ENCODE results near the gene UPP2. TPM values are rescaled to one million over a fixed set of nuclear protein-coding genes. Genes with fewer than 3 reads are reported as not detected.

Gene UPP2
- polyA plus RNA-seq, 1 donor from 2014 or later: 0.12 TPM

DNA sequence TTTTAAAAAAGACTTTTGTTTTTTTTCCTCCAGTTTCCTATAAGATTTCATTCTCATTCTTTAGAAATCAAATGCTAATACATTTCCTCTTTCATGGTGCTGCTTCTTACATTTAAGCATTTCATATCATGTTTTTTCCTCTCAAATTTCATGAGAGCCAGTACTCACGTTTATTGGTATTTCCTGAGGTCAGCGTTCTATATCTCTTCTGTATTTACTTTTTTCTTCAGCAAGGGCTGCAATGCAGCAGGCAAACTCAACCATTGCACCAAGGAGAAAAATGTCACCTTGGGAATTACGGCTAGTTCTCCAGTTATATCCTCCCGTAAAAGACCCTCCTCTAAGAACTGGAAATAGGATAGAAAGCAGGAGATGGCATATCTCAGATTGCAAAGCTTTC, 32.4 kb downstream of the UPP2 start:
- no peaks in the 10 kb centered on the region for H3K79me2 ChIP-seq (replicated peaks; ENCODE audit: insufficient read depth, low read length)
- no peak for TF ChIP-seq SMC3 (conservative IDR thresholded peaks at IDR 0.05; ENCODE audit: poor library complexity)
- TF ChIP-seq EP300 (conservative IDR thresholded peaks at IDR 0.05; ENCODE audit: poor library complexity, severe bottlenecking): no peak
- TF ChIP-seq, protein P1, sequence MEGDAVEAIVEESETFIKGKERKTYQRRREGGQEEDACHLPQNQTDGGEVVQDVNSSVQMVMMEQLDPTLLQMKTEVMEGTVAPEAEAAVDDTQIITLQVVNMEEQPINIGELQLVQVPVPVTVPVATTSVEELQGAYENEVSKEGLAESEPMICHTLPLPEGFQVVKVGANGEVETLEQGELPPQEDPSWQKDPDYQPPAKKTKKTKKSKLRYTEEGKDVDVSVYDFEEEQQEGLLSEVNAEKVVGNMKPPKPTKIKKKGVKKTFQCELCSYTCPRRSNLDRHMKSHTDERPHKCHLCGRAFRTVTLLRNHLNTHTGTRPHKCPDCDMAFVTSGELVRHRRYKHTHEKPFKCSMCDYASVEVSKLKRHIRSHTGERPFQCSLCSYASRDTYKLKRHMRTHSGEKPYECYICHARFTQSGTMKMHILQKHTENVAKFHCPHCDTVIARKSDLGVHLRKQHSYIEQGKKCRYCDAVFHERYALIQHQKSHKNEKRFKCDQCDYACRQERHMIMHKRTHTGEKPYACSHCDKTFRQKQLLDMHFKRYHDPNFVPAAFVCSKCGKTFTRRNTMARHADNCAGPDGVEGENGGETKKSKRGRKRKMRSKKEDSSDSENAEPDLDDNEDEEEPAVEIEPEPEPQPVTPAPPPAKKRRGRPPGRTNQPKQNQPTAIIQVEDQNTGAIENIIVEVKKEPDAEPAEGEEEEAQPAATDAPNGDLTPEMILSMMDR (IDR thresholded peaks at IDR 0.05; ENCODE audit: poor library complexity, severe bottlenecking): no peak
- TF ChIP-seq, protein P2, sequence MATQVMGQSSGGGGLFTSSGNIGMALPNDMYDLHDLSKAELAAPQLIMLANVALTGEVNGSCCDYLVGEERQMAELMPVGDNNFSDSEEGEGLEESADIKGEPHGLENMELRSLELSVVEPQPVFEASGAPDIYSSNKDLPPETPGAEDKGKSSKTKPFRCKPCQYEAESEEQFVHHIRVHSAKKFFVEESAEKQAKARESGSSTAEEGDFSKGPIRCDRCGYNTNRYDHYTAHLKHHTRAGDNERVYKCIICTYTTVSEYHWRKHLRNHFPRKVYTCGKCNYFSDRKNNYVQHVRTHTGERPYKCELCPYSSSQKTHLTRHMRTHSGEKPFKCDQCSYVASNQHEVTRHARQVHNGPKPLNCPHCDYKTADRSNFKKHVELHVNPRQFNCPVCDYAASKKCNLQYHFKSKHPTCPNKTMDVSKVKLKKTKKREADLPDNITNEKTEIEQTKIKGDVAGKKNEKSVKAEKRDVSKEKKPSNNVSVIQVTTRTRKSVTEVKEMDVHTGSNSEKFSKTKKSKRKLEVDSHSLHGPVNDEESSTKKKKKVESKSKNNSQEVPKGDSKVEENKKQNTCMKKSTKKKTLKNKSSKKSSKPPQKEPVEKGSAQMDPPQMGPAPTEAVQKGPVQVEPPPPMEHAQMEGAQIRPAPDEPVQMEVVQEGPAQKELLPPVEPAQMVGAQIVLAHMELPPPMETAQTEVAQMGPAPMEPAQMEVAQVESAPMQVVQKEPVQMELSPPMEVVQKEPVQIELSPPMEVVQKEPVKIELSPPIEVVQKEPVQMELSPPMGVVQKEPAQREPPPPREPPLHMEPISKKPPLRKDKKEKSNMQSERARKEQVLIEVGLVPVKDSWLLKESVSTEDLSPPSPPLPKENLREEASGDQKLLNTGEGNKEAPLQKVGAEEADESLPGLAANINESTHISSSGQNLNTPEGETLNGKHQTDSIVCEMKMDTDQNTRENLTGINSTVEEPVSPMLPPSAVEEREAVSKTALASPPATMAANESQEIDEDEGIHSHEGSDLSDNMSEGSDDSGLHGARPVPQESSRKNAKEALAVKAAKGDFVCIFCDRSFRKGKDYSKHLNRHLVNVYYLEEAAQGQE (IDR thresholded peaks at IDR 0.05; ENCODE audit: borderline replicate concordance): no peak
- TF ChIP-seq RAD21 (conservative IDR thresholded peaks at IDR 0.05): no peak
- no peak for TF ChIP-seq MXI1 (conservative IDR thresholded peaks at IDR 0.05; ENCODE audit: poor library complexity, severe bottlenecking)
- TF ChIP-seq TAF1 (IDR thresholded peaks at IDR 0.05; ENCODE audit: low read depth): no peak
- no peak overlapping the region for H3K27ac ChIP-seq (ENCODE audit: low read length)
- no peak overlapping the region for H2AFZ ChIP-seq (ENCODE audit: low read depth, low read length)
- H3K27me3 ChIP-seq (ENCODE audit: insufficient read depth, low read depth, low read length): no peaks in the 10 kb centered on the region
- H3F3A ChIP-seq (ENCODE audit: insufficient read depth, low read length, poor library complexity, severe bottlenecking): no peaks in the 10 kb centered on the region
- no peaks in the 10 kb centered on the region for H3K9me3 ChIP-seq (ENCODE audit: low read length)
- H4K20me1 ChIP-seq (ENCODE audit: insufficient read depth): no peaks in the 10 kb centered on the region
- H3K36me3 ChIP-seq (ENCODE audit: insufficient read depth, low read length): no peaks in the 10 kb centered on the region
- H3K9me2 ChIP-seq (ENCODE audit: insufficient read depth, low read length): no peaks in the 10 kb centered on the region
- no peak overlapping the region for H3K4me2 ChIP-seq (ENCODE audit: low read length)
- H3K9ac ChIP-seq (ENCODE audit: low read length): no peak overlapping the region
- no peak overlapping the region for H3K4me3 ChIP-seq (ENCODE audit: low read length)

DNA sequence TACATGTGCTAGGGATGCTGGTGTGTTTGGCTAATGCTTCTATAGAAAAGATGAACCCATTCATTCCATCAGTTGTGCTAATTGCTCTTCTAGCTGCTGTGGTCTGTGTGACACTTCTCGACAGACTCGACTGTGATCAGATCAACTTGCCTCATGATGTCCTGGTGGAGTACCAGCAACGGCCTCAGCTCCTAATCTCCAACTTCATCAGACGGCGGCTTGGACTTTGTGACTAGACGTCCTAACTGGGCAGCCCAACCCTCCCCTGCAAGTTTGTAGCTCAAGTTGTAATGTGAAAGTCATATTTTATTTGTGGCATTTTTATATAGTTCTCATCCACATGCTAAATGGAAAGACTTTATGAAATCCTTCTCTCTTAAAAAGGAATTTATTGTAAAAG, 33.0 kb downstream of the UPP2 start:
- H3K9me2 ChIP-seq (ENCODE audit: insufficient read depth, low read length): no peaks in the 10 kb centered on the region
- TF ChIP-seq EZH2 (IDR thresholded peaks at IDR 0.05; ENCODE audit: borderline replicate concordance, insufficient read depth, low read length, poor library complexity, severe bottlenecking) (no peak), RAD21 (conservative IDR thresholded peaks at IDR 0.05) (no peak), POLR2AphosphoS5 (IDR thresholded peaks at IDR 0.05) (no peak), TAF1 (IDR thresholded peaks at IDR 0.05; ENCODE audit: low read depth) (no peak)
- TF ChIP-seq, protein P2 (IDR thresholded peaks at IDR 0.05; ENCODE audit: borderline replicate concordance): no peak
- no peaks in the 10 kb centered on the region for H4K20me1 ChIP-seq (ENCODE audit: insufficient read depth)
- H3K9me3 ChIP-seq (ENCODE audit: low read length): no peaks in the 10 kb centered on the region
- no peak overlapping the region for H3K9ac ChIP-seq (ENCODE audit: low read length)
- H3K4me3 ChIP-seq (ENCODE audit: low read length): no peak overlapping the region
- no peak overlapping the region for H2AFZ ChIP-seq (ENCODE audit: low read depth, low read length)
- no peaks in the 10 kb centered on the region for H3K27me3 ChIP-seq (ENCODE audit: insufficient read depth, low read depth, low read length)
- H3K36me3 ChIP-seq (ENCODE audit: insufficient read depth, low read length): no peaks in the 10 kb centered on the region
- H3K79me2 ChIP-seq (replicated peaks; ENCODE audit: insufficient read depth, low read length): no peaks in the 10 kb centered on the region
- H3F3A ChIP-seq (ENCODE audit: insufficient read depth, low read length, poor library complexity, severe bottlenecking): no peaks in the 10 kb centered on the region
- no peak overlapping the region for H3K27ac ChIP-seq (ENCODE audit: low read length)
- no peak overlapping the region for H3K4me2 ChIP-seq (ENCODE audit: low read length)
